ENCODE results near the gene PACS1. TPM values are rescaled to one million over a fixed set of nuclear protein-coding genes. Genes with fewer than 3 reads are reported as not detected.

The PACS1 gene
- total RNA-seq, 3 donors from 2014 or later, result 14.4 to 44.9 (median 18.9) TPM

- H3K9me3 ChIP-seq, result no peaks in the 10 kb centered on the region
- DNase-seq, result no peak
- H3K4me1 ChIP-seq (ENCODE audit: low read depth), result peaks cover 12% of the 10 kb centered on the region
- intact Hi-C loops (cut with DNase I, micrococcal nuclease), result no loop called here
- no peaks in the 10 kb centered on the region for H3K36me3 ChIP-seq (ENCODE audit: low read depth)
- ATAC-seq, result peak; percentile 78
- TF ChIP-seq, protein P1, sequence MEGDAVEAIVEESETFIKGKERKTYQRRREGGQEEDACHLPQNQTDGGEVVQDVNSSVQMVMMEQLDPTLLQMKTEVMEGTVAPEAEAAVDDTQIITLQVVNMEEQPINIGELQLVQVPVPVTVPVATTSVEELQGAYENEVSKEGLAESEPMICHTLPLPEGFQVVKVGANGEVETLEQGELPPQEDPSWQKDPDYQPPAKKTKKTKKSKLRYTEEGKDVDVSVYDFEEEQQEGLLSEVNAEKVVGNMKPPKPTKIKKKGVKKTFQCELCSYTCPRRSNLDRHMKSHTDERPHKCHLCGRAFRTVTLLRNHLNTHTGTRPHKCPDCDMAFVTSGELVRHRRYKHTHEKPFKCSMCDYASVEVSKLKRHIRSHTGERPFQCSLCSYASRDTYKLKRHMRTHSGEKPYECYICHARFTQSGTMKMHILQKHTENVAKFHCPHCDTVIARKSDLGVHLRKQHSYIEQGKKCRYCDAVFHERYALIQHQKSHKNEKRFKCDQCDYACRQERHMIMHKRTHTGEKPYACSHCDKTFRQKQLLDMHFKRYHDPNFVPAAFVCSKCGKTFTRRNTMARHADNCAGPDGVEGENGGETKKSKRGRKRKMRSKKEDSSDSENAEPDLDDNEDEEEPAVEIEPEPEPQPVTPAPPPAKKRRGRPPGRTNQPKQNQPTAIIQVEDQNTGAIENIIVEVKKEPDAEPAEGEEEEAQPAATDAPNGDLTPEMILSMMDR (IDR thresholded peaks at IDR 0.05), result no peak
- H3K4me3 ChIP-seq, result no peak overlapping the region
Measured at GRCh38 chr11:66126064-66126463, 56.0 kb downstream of the PACS1 start.

GRCh38 chr11:66126808-66127555 is 56.9 kb downstream of the PACS1 start:
- Histone ChIP-seq H3K36me3 (ENCODE audit: low read depth) (no peaks in the 10 kb centered on the region), H3K4me3 (no peak overlapping the region), H3K4me1 (ENCODE audit: low read depth) (peaks cover 12% of the 10 kb centered on the region), H3K9me3 (no peaks in the 10 kb centered on the region)
- ATAC-seq (peak; percentile 64), DNase-seq (peak in 1 of 3 donors; percentile 30)
- TF ChIP-seq, protein P1 (IDR thresholded peaks at IDR 0.05), result no peak
- intact Hi-C loops (cut with DNase I, micrococcal nuclease), result no loop called here

DNA sequence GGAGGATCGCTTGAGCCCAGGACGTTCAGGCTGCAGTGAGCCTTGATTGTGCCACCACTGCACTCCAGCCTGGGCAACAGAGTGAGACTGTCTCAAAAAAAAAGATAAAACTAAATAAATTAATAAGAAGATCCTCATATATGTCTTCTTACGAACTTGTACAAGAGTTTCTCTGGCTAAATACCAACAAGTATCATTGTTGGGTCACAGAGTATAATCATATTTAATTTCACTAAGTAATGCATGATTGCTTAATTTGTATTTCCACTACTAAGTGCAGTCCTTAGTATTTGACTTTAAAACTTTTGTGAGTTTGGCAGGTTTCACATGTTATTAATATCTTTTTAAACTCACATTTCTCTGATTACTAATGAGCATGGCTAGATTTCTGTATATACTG is 60.9 kb downstream of the PACS1 start:
- no peak for ATAC-seq
- Histone ChIP-seq H3K4me3 (no peak overlapping the region), H3K4me1 (ENCODE audit: low read depth) (peaks cover 7% of the 10 kb centered on the region), H3K9me3 (no peaks in the 10 kb centered on the region), H3K36me3 (ENCODE audit: low read depth) (no peaks in the 10 kb centered on the region)
- TF ChIP-seq, protein P1 (IDR thresholded peaks at IDR 0.05), result no peak
- intact Hi-C loops (cut with DNase I, micrococcal nuclease), result no loop called here
- no peak for DNase-seq

DNA sequence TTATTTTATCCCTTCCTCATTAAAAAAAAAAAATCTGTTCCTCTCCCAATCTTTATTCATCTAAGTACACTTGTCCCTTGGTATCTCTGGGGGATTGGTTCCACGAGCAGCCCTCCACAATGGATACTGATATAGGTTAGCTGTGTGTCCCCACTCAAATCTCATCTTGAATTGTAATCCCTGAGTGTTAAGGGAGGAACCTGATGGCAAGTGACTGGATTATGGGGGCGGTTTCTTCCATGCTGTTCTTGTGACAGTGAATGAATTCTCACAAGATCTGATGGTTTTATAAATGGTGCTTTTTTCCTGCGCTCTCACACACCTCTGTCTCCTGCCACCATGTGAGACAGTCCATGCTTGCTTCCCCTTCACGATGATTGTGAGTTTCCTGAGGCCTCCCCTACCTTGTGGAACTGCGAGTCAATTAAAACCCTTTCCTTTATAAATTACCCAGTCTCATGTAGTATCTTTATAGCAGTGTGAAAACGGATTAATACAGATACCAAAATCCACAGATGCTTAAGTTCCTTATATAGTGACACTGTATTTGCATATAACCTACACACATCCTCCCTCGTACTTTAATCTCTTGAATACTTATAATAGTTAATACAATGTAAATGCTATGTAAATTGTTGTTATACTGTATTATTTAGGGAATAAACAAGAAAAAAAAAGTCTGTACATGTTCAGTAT is 62.0 kb downstream of the PACS1 start:
- Histone ChIP-seq H3K4me1 (ENCODE audit: low read depth) (no peaks in the 10 kb centered on the region), H3K36me3 (ENCODE audit: low read depth) (no peaks in the 10 kb centered on the region), H3K4me3 (no peak overlapping the region), H3K9me3 (no peaks in the 10 kb centered on the region)
- TF ChIP-seq, protein P1 (IDR thresholded peaks at IDR 0.05), result no peak
- intact Hi-C loops (cut with DNase I, micrococcal nuclease), result no loop called here
- ATAC-seq, result no peak
- DNase-seq, result no peak

- ATAC-seq (no peak), DNase-seq (no peak)
- intact Hi-C loops (cut with DNase I, micrococcal nuclease), result no loop called here
- H3K36me3 ChIP-seq (ENCODE audit: low read depth), result no peaks in the 10 kb centered on the region
- no peak overlapping the region for H3K4me3 ChIP-seq
- H3K9me3 ChIP-seq, result no peaks in the 10 kb centered on the region
- TF ChIP-seq, protein P1 (IDR thresholded peaks at IDR 0.05), result no peak
- H3K4me1 ChIP-seq (ENCODE audit: low read depth), result peaks cover 4% of the 10 kb centered on the region
Measured at GRCh38 chr11:66133216-66133775, 63.2 kb downstream of the PACS1 start.

Measured in mucosa of descending colon (tissue), 3 donors.